H1 (cell line): ENCODE data around the gene PKD2.

ENCODE experiments used
- ATF3 ChIP-seq: IDR thresholded peaks from 2 replicates; pipeline ENCODE4 v1.6.1; 2011; ENCODE audit warnings: low read depth, mild to moderate bottlenecking, low read length; ENCODE audit not compliant: insufficient read depth
- POLR2AphosphoS5 ChIP-seq: IDR thresholded peaks from 2 replicates; pipeline ENCODE4 v1.6.1; 2011; ENCODE audit warnings: low read depth, low read length
- TF ChIP-seq, protein P1 (sequence below), 3 experiments: IDR thresholded peaks; 1 replicate in 2 of 3; 2 replicates in 1 of 3; pipeline versions ENCODE4 v1.5.1 to v1.6.1; 2011; ENCODE audit warnings: low read length in 3 of 3, mild to moderate bottlenecking in 3 of 3, inconsistent platforms in 2 of 3, low read depth in 1 of 3, moderate library complexity in 1 of 3; ENCODE audit not compliant: insufficient read depth in 1 of 3; ENCODE audit errors: control extremely low read depth in 1 of 3

GRCh38 chr4:88110826-88111225, 103.4 kb downstream of the PKD2 start:
- TF ChIP-seq, protein P1, sequence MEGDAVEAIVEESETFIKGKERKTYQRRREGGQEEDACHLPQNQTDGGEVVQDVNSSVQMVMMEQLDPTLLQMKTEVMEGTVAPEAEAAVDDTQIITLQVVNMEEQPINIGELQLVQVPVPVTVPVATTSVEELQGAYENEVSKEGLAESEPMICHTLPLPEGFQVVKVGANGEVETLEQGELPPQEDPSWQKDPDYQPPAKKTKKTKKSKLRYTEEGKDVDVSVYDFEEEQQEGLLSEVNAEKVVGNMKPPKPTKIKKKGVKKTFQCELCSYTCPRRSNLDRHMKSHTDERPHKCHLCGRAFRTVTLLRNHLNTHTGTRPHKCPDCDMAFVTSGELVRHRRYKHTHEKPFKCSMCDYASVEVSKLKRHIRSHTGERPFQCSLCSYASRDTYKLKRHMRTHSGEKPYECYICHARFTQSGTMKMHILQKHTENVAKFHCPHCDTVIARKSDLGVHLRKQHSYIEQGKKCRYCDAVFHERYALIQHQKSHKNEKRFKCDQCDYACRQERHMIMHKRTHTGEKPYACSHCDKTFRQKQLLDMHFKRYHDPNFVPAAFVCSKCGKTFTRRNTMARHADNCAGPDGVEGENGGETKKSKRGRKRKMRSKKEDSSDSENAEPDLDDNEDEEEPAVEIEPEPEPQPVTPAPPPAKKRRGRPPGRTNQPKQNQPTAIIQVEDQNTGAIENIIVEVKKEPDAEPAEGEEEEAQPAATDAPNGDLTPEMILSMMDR (IDR thresholded peaks at IDR 0.05; ENCODE audit: control extremely low read depth in 1 of 3, insufficient read depth in 1 of 3, low read depth in 1 of 3, low read length in 3 of 3) = no peak
- no peak for TF ChIP-seq ATF3
- TF ChIP-seq POLR2AphosphoS5 = no peak
